NB4 (cell line): Measurements from ENCODE around the gene CREB5.

Experiments
- DNase-seq: peaks from one replicate; pipeline ENCODE4 v3.0.0; 2010; ENCODE audit warnings: low read depth
- H3K4me3 ChIP-seq: one replicate; pipeline ENCODE4 v1.5.1; 2011; ENCODE audit warnings: mild to moderate bottlenecking, low read depth, low read length, moderate library complexity
- MYC ChIP-seq: IDR thresholded peaks from 2 replicates; pipeline ENCODE4 v1.6.1; 2011; ENCODE audit warnings: low read depth, low read length
- POLR2A ChIP-seq: IDR thresholded peaks from 2 replicates; pipeline ENCODE4 v1.6.1; 2011; ENCODE audit warnings: mild to moderate bottlenecking; ENCODE audit not compliant: insufficient read length; ENCODE audit errors: extremely low read depth
- TF ChIP-seq, protein P1 (sequence below): IDR thresholded peaks from 2 replicates; pipeline ENCODE4 v1.6.1; 2011; ENCODE audit warnings: low read depth, low read length
- TF ChIP-seq, protein P2 (sequence below): IDR thresholded peaks from one replicate; pipeline ENCODE4 v1.5.1; 2012; ENCODE audit warnings: low read depth, low read length

CREB5 gene

DNA sequence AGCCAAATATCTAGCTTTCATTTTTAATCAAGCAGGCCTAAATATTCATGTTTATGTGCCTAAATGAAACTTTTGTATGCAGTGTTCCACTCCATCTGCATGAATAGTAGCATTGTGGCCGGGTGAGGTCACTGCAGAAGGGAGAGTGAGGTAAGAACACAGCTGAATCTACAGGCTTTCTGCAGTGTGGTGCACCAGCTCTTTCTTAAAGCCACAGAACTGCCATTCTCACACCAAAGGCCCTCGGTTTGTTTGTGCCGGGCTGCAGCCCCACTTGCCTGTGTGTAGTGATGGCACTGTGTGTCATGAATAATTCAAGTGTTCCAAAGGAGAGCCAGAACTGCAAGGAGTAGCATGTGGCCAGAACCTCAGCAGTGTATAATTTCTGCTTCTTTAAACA lies 341.7 kb downstream of the CREB5 start:
- no peak for DNase-seq
- H3K4me3 ChIP-seq, result no peak overlapping the region
- TF ChIP-seq, protein P1, sequence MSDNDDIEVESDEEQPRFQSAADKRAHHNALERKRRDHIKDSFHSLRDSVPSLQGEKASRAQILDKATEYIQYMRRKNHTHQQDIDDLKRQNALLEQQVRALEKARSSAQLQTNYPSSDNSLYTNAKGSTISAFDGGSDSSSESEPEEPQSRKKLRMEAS, result no peak
- TF ChIP-seq, protein P2, sequence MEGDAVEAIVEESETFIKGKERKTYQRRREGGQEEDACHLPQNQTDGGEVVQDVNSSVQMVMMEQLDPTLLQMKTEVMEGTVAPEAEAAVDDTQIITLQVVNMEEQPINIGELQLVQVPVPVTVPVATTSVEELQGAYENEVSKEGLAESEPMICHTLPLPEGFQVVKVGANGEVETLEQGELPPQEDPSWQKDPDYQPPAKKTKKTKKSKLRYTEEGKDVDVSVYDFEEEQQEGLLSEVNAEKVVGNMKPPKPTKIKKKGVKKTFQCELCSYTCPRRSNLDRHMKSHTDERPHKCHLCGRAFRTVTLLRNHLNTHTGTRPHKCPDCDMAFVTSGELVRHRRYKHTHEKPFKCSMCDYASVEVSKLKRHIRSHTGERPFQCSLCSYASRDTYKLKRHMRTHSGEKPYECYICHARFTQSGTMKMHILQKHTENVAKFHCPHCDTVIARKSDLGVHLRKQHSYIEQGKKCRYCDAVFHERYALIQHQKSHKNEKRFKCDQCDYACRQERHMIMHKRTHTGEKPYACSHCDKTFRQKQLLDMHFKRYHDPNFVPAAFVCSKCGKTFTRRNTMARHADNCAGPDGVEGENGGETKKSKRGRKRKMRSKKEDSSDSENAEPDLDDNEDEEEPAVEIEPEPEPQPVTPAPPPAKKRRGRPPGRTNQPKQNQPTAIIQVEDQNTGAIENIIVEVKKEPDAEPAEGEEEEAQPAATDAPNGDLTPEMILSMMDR, result no peak
- no peak for TF ChIP-seq POLR2A
- TF ChIP-seq MYC, result no peak

GRCh38 chr7:28754447-28754846 lies 342.1 kb downstream of the CREB5 start:
- H3K4me3 ChIP-seq, result no peak overlapping the region
- TF ChIP-seq, protein P1, result no peak
- TF ChIP-seq MYC, result no peak
- no peak for TF ChIP-seq POLR2A
- TF ChIP-seq, protein P2, result no peak
- DNase-seq, result no peak

- no peak for DNase-seq
- no peak overlapping the region for H3K4me3 ChIP-seq
- TF ChIP-seq, protein P1, result no peak
- TF ChIP-seq POLR2A, result no peak
- TF ChIP-seq, protein P2, result no peak
- TF ChIP-seq MYC, result no peak
Measured at GRCh38 chr7:28755255-28755654, 342.9 kb downstream of the CREB5 start.

DNA sequence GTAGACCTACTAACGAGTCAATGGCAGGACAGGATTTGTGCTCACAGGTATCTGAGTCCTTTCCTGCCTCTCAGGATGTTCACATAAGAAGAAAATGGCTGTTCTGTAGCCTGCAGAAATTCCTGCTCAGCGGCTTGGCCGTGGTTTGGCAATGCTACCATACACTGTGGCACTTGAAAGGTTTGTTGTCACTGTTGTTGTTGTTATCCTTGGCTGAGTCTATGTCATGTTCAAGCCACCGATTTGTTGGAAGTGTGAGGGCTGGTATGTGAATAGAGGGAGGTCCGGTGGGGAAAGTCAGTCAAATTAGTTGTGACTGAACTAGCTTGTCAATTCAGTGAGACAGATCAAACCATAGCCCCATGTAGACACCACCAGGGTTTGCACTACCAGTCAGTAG lies 345.9 kb downstream of the CREB5 start:
- H3K4me3 ChIP-seq, result no peak overlapping the region
- TF ChIP-seq, protein P1, result no peak
- TF ChIP-seq, protein P2, result no peak
- TF ChIP-seq POLR2A, result no peak
- no peak for TF ChIP-seq MYC
- DNase-seq, result no peak

DNA sequence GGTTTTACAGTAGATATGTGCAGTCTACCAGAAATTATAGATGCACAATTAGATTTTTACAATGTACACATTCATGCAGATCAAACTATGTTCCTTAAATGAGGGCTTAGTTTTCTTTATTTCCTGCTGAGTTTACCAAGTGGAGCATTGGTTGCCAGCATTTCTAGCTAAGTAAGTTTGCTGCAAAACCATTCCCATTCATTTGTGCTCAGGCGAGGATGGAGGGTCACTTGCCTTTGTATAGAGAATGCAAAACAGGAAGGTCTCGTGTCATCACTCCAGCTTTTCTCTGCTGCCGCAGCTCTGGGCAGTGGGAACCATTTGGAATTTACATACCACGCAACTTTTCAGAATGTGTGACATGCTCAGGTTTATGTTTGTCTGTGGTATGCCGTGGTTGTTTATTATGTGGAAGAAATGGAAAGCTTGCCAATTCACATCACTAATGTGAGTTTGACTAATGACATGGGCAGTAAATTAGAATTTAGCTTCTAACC lies 347.2 kb downstream of the CREB5 start:
- no peak for TF ChIP-seq MYC
- no peak for TF ChIP-seq POLR2A
- TF ChIP-seq, protein P1, result no peak
- DNase-seq, result no peak
- no peak overlapping the region for H3K4me3 ChIP-seq

DNA sequence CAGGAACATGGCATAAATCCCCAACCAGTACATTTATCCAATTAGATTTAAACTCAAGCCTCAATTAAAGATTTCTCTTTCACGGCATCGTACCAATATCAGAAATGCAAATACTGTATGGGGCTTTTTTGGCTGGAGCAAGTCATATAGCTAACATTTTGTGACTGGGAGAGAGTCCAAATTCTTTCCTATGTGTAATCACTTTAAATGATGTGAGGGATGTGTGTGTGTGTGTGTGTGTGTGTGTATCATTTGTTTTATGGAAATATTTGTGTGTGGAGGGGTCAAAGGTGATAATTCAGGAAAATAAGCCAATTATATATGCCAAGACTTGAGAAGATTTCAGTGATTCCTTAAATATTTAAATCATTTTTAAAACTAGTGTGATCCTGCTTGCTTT lies 349.2 kb downstream of the CREB5 start:
- no peak for DNase-seq
- H3K4me3 ChIP-seq, result no peak overlapping the region
- TF ChIP-seq, protein P2, result no peak
- no peak for TF ChIP-seq MYC
- TF ChIP-seq POLR2A, result no peak
- TF ChIP-seq, protein P1, result no peak
